ENCODE results near the gene CD55. TPM values are rescaled to one million over a fixed set of nuclear protein-coding genes. Genes with fewer than 3 reads are reported as not detected.

Gene CD55, protein sequence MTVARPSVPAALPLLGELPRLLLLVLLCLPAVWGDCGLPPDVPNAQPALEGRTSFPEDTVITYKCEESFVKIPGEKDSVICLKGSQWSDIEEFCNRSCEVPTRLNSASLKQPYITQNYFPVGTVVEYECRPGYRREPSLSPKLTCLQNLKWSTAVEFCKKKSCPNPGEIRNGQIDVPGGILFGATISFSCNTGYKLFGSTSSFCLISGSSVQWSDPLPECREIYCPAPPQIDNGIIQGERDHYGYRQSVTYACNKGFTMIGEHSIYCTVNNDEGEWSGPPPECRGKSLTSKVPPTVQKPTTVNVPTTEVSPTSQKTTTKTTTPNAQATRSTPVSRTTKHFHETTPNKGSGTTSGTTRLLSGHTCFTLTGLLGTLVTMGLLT
- total RNA-seq (2022; extraction: Qiagen RNA extraction; ENCODE audit: low read depth), result 98.0 to 135 TPM (median 116 TPM) in 5 replicates

DNA sequence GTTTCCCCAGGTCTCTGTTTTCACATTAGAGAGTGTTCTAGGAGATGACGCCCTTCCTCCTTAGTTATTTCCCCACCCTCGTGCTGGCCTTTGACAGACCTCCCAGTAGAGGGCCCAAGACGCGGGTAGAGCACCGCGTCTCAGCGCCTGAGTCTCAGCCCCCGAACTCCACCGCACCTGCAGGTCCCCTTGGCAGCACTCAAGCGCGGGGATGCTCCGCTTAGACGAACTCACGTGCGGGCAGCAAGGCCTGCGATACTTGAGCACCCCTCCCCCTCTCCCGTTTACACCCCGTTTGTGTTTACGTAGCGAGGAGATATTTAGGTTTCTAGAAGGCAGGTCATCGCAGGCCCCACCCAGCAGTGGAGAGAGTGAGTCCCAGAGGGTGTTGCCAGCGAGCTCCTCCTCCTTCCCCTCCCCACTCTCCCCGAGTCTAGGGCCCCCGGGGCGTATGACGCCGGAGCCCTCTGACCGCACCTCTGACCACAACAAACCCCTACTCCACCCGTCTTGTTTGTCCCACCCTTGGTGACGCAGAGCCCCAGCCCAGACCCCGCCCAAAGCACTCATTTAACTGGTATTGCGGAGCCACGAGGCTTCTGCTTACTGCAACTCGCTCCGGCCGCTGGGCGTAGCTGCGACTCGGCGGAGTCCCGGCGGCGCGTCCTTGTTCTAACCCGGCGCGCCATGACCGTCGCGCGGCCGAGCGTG, at the start of gene CD55:
TSS of gene CD55 (plus strand) at position 600 of the 711 bp plus-strand sequence. CDS start at position 688, 88 bp downstream.

Other genes starting within 250 kb of the CD55 start
- gene C4BPB, start 232.8 kb upstream of the CD55 start, total RNA-seq (2022; extraction: Qiagen RNA extraction; ENCODE audit: low read depth), result 0.92 to 1.4 TPM (median 1.2 TPM) in 5 replicates
- gene C4BPA, start 217.4 kb upstream of the CD55 start, total RNA-seq (2022; extraction: Qiagen RNA extraction; ENCODE audit: low read depth), result 0.44 to 1.5 TPM (median 0.59 TPM) in 5 replicates
- gene CR2, start 132.7 kb downstream of the CD55 start, total RNA-seq (2022; extraction: Qiagen RNA extraction; ENCODE audit: low read depth), result 0.03 TPM in 1 of 5 replicates, not detected in the others
- not detected in 5 replicates for gene CR1, start 174.5 kb downstream of the CD55 start, total RNA-seq (2022; extraction: Qiagen RNA extraction; ENCODE audit: low read depth)